ENCODE results near the gene CD46. TPM values are rescaled to one million over a fixed set of nuclear protein-coding genes. Genes with fewer than 3 reads are reported as not detected.

The CD46 gene
- total RNA-seq, 1 experiment from 2014 or later, result 100 TPM

GRCh38 chr1:207822124-207822601, 70.3 kb downstream of the CD46 start (continued):
- TF ChIP-seq, protein P1, sequence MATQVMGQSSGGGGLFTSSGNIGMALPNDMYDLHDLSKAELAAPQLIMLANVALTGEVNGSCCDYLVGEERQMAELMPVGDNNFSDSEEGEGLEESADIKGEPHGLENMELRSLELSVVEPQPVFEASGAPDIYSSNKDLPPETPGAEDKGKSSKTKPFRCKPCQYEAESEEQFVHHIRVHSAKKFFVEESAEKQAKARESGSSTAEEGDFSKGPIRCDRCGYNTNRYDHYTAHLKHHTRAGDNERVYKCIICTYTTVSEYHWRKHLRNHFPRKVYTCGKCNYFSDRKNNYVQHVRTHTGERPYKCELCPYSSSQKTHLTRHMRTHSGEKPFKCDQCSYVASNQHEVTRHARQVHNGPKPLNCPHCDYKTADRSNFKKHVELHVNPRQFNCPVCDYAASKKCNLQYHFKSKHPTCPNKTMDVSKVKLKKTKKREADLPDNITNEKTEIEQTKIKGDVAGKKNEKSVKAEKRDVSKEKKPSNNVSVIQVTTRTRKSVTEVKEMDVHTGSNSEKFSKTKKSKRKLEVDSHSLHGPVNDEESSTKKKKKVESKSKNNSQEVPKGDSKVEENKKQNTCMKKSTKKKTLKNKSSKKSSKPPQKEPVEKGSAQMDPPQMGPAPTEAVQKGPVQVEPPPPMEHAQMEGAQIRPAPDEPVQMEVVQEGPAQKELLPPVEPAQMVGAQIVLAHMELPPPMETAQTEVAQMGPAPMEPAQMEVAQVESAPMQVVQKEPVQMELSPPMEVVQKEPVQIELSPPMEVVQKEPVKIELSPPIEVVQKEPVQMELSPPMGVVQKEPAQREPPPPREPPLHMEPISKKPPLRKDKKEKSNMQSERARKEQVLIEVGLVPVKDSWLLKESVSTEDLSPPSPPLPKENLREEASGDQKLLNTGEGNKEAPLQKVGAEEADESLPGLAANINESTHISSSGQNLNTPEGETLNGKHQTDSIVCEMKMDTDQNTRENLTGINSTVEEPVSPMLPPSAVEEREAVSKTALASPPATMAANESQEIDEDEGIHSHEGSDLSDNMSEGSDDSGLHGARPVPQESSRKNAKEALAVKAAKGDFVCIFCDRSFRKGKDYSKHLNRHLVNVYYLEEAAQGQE (IDR thresholded peaks at IDR 0.05; ENCODE audit: low read depth), result no peak
- TF ChIP-seq ZNF274 (IDR thresholded peaks at IDR 0.05; ENCODE audit: low read depth, low read length) (no peak), POLR2A (IDR thresholded peaks at IDR 0.05; ENCODE audit: borderline replicate concordance, extremely low read depth, insufficient read depth, insufficient read length) (no peak), EZH2 (IDR thresholded peaks at IDR 0.05) (no peak), SP1 (IDR thresholded peaks at IDR 0.05; ENCODE audit: low read depth) (no peak)

- Histone ChIP-seq H3K36me3 (ENCODE audit: control insufficient read depth in 1 of 2, insufficient read depth in 2 of 2, low read length in 2 of 2) (no peaks in the 10 kb centered on the region), H3K9me3 (ENCODE audit: control insufficient read depth in 1 of 2, insufficient read depth in 1 of 2, low read depth in 1 of 2, low read length in 2 of 2) (no peaks in the 10 kb centered on the region), H3K9ac (ENCODE audit: low read length) (no peak overlapping the region), H3K27ac (ENCODE audit: low read depth, low read length) (no peak overlapping the region), H2AFZ (ENCODE audit: low read depth, low read length, poor library complexity, severe bottlenecking) (no peak overlapping the region), H3K79me2 (ENCODE audit: insufficient read depth, low read length) (peaks cover 24% of the 10 kb centered on the region), H3K4me1 (ENCODE audit: control insufficient read depth in 1 of 2, insufficient read depth in 2 of 2, low read length in 2 of 2) (peaks cover 5 to 16% of the 10 kb centered on the region in 2 experiments; a peak in 2 of 4 replicates), H3K27me3 (ENCODE audit: insufficient read depth, low read length) (no peaks in the 10 kb centered on the region), H3K9me2 (ENCODE audit: insufficient read depth) (no peaks in the 10 kb centered on the region), H3K4me3 (replicated peaks in 1 of 2; ENCODE audit: low read depth in 1 of 2, low read length in 2 of 2) (no peak overlapping the region), H4K20me1 (ENCODE audit: insufficient read depth) (no peaks in the 10 kb centered on the region), H3K4me2 (ENCODE audit: low read length) (no peak overlapping the region)
- peak; percentile 70 for ATAC-seq
- ChIA-PET CTCF (interaction anchor here (0.8 to 1.7 kb wide), 3 partner anchors 11 to 140 kb away, joined by 3 to 5 read pairs (median 4); no protein-coding TSS in a partner anchor), RAD21 (ENCODE audit: low non-redundant PET in 1 of 2, low total read pairs in 2 of 2, uncharacterized antibody in 2 of 2, unreplicated experiment in 2 of 2) (no interaction called here), POLR2A (no interaction called here)
- TF ChIP-seq, protein P2, sequence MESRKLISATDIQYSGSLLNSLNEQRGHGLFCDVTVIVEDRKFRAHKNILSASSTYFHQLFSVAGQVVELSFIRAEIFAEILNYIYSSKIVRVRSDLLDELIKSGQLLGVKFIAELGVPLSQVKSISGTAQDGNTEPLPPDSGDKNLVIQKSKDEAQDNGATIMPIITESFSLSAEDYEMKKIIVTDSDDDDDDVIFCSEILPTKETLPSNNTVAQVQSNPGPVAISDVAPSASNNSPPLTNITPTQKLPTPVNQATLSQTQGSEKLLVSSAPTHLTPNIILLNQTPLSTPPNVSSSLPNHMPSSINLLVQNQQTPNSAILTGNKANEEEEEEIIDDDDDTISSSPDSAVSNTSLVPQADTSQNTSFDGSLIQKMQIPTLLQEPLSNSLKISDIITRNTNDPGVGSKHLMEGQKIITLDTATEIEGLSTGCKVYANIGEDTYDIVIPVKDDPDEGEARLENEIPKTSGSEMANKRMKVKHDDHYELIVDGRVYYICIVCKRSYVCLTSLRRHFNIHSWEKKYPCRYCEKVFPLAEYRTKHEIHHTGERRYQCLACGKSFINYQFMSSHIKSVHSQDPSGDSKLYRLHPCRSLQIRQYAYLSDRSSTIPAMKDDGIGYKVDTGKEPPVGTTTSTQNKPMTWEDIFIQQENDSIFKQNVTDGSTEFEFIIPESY (IDR thresholded peaks at IDR 0.05; ENCODE audit: extremely low read depth, insufficient replicate concordance, low read length), result no peak
- 0 out of 2 replicates have a peak, but pooled peaks have one; percentile 17 for TF ChIP-seq SP1 (IDR thresholded peaks at IDR 0.05; ENCODE audit: low read depth)
- no peak for TF ChIP-seq EZH2 (IDR thresholded peaks at IDR 0.05)
- no peak for TF ChIP-seq EZH2phosphoT487 (IDR thresholded peaks at IDR 0.05; ENCODE audit: borderline replicate concordance)
- TF ChIP-seq TCF7L2 (IDR thresholded peaks at IDR 0.05; ENCODE audit: borderline replicate concordance, extremely low read depth, insufficient read depth, insufficient read length), result no peak
- TF ChIP-seq CTCF (IDR thresholded peaks at IDR 0.05 in 2 of 3, conservative IDR thresholded peaks at IDR 0.05 in 1 of 3; ENCODE audit: borderline replicate concordance in 1 of 3, insufficient read depth in 1 of 3, low read depth in 2 of 3, low read length in 2 of 3), result no peak
- BruUV-seq (replicated peaks), result no TSS peak
- no peak for DNase-seq (ENCODE audit: low read depth, low spot score)
- intact Hi-C loops (cut with micrococcal nuclease), result no loop called here
These were observed 71.0 kb downstream of the CD46 start for GRCh38 chr1:207822602-207823451.

All from HCT116 (cell line).